Measurements from ENCODE around the gene TBC1D7.
"Not testable (repeated sequence)": the region's sequence is repeated elsewhere in the genome, so short reads cannot be mapped to it uniquely, and the experiment has no call there.

The TBC1D7 gene

DNA sequence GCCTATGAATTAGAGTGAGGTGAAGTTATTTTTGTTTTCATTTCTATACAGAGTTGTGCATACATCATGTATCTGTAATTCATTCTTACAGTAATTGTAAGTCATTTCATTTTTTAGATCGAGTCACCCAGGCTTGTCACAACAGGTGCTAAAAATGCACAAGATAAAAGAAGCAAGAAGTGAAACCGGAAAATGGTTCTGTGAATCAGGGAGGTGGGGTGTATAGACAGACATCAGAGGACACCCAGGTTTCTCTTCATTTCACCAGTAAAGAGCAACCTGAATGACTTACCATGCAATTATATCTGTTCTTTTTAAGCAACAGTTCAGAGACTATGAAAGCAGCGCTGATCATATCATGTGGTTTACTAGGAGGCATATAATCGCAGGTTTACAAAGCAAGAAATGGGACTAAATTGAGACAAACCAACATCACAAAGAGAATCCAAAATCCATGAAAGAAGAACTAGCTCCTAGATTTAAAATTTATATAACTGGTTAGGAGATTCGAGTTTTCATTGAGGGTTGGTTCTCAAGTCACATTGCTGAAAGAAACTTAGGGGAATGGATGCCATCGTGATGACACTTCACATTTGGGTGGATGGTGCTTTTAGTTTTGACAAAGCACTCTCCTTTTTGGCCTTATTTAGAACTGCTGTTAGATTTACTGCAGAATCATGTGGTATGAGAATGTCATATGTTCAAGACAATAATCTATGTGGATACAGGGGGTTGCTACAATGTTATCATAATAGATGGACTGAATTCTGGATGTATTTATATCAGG is 27.9 kb upstream of the TBC1D7 start:
- DNase-seq, result peak; percentile 47

- peak; percentile 36 for DNase-seq
Measured at GRCh38 chr6:13355043-13355945, 27.0 kb upstream of the TBC1D7 start.

GRCh38 chr6:13354331-13355042 is 26.1 kb upstream of the TBC1D7 start:
- DNase-seq, result no peak

DNA sequence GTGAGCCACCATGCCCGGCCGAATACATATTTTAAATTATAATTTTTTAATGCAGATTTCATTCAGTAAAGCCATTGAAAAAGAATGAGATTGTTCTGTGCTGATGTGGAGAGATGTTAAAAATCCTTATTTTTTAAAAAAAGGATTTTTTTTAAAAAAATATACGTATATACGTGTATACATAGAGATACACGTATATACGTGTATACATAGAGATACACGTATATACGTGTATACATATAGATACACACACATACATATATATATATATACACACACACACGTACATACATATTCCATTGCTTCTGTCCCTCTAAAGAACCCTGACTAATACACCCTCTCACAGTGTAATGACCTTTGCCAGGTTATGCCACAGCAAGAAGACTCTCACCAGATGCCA is 23.8 kb upstream of the TBC1D7 start:
- DNase-seq, result no peak

DNA sequence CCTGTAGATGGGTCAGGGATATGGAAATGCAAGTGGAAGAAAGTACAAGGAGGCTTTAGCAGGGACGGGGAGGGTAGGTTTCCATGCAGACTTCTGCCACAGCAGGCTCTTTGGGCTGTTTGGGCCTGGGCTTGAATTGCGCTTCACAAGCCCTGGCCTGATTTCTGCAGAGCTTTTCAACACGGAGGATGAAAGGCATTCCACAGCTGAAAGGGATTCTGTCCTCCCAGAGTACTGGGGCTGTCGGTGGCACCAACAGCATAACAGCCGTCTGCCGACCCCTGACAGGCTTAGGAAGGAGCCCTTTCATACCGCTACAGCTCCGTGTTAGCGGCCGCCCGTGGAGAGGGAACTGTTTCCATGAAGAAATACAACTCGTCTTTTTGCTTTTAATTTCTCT is 22.9 kb upstream of the TBC1D7 start:
- DNase-seq, result no peak

GRCh38 chr6:13349811-13350506 is 21.6 kb upstream of the TBC1D7 start:
- DNase-seq, result no peak

GRCh38 chr6:13348334-13349113 is 20.2 kb upstream of the TBC1D7 start:
- DNase-seq, result no peak

- no peak for DNase-seq
Measured at GRCh38 chr6:13346245-13346644, 17.9 kb upstream of the TBC1D7 start.

DNA sequence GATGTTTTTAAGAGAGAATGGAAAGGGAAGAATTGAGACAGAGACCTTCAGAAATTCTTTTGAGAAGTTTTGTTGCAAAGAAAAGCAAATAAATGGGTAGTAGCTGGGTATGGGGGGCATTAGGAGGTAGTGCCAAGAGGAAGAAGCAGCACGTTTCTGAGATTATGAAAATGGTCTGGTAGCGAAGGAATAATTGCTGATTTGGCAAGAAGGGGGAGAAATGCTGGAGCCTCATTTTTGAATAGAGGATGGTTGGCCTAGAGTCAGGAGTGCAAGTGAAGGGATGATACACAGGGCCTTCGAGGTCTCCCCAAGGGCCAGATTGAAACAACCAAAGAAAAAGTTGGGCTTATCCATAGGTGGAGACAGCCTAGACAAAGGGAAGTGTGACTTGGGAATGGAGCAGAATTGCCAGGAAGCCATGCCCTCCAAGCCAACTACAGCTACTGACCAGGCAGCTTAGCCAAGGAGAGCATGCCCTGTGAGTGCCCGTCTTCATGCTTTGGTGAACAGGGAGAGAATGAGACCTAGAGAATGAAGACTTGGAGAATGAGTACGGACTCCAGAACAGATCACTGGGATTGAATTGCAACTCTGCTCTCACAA is 14.2 kb upstream of the TBC1D7 start:
- no peak for DNase-seq

- DNase-seq, result no peak
Measured at GRCh38 chr6:13339863-13340630, 11.7 kb upstream of the TBC1D7 start.

DNA sequence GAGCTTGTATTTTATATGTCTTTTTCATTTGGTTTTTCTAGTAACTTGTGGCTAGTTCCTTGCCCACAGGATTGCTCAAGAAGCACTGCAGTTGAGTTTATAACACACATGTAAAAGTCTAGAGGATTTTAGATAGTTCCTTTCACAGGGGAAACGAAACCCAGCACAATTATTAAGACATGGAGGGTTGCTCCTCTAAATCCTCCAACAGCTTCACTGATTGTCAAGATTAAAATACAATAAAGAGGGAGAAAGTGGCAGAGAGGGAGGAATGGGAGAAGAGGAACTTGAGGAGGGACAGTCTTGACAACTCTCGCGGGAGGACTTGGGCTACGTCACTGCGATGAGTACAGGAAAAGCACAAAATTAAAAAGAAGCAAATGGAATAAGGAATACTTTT is 9.7 kb upstream of the TBC1D7 start:
- DNase-seq, result no peak

DNA sequence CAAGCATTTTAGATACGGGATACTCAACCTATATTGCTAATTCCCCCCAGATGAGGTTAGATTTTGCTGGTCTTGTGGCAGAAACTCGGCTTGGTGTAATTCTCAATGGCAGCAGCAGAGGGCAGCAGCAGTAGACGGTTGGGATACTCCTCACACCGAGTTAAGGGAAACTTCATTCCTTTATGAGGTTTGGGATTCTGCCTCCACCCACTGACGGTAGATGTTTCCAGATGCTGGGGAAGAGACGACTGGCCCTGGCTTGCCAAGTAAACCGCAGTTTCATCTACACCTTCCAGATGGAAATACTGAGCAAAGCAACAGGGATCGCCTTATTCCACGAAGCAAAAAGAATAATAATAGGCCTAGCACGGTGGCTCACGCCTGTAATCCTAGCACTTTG is 8.2 kb upstream of the TBC1D7 start:
- peak; percentile 52 for DNase-seq

DNA sequence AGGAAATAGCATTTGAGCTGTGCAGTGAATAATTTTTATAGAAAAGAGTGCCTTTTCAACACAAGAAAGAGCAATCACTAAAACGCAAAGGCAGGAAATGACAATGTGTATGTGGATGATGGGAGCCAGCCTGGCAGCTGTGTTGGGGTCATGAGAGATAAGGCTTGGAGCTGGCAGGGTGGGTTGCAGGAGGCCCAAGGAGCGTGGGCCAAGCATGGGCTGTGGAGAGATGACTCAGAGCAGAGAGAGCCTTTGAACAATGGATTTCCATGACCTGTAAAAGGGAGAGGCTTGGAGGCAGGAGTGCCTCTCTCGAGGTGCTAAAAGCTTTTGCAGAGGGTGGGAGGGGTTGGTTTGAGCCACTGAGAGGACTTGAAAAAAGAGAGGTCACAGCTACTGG is 6.6 kb upstream of the TBC1D7 start:
- DNase-seq, result no peak

DNA sequence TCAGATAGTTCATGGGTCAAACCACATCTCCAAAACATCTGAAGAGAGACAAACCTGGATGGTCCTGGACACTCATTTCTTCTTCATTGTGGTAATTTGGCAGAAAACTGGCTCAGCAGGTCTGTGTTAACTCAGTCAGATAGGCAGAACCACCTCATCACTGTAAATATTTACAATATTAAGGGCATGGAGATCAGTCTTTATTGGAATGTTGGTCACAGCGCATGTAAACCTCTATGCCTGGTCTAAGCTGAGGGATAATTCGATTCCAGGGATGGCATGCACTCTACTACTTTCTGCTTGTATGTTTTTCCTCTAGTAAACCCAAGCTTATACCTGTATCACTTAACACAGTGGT is 4.0 kb upstream of the TBC1D7 start:
- DNase-seq, result no peak

DNA sequence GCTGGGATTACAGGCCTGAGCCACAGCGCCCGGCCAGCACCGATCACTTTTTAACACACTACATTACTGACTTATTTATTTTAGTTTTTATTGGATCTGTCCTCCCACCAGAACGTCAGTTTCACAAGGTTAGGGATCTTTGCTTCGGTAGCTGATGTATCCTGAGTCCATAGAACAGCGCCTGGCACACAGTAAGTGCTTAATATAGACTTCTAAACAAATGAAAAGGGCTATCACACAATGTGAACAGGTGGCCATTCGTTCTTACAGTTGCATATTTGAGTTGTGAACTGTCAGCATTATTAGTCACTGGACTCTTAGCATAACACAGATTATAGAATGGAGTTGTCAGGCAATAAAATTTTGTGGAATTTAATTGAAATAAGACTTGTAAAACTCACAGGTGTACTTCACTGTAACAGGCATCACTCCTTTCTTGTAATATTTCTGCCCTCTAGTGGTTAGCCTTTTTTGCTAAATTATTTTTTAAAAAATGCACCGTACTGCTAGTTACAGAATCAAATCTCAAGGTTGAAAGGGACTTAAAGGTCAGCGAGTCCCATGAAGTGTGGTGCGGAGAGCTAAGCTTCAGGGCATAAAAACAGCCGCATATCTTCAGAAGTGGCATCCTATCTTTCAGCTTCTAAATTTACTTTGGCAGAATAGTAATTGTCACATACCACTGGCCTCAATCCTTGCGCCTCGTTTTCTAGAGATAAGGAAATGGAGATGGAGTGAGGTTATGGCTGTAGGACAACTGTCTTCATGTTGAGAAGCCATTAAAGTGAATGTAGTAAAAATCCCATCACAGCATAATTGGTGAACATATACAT is 3.4 kb upstream of the TBC1D7 start:
- DNase-seq, result no peak

- DNase-seq, result no peak
Measured at GRCh38 chr6:13328875-13329183, 492 bp upstream of the TBC1D7 start.

GRCh38 chr6:13327691-13328075 is 654 bp downstream of the TBC1D7 start:
- DNase-seq, result no peak

- DNase-seq, result not testable (repeated sequence)
Measured at GRCh38 chr6:13326031-13326586, 2.2 kb downstream of the TBC1D7 start.

GRCh38 chr6:13319891-13320564 is 8.3 kb downstream of the TBC1D7 start:
- no peak for DNase-seq

All from central memory CD4-positive, alpha-beta T cell (primary cell).